ENCODE measurements around the gene P4HB.

Gene P4HB

GRCh38 chr17:81825841-81826466, 34.4 kb downstream of the P4HB start:
- DNase-seq = no peak

GRCh38 chr17:81824595-81824994, 35.7 kb downstream of the P4HB start:
- DNase-seq = no peak

GRCh38 chr17:81823820-81824550, 36.4 kb downstream of the P4HB start:
- DNase-seq = no peak

- no peak for DNase-seq
These were observed 37.1 kb downstream of the P4HB start for GRCh38 chr17:81822996-81823819.

- no peak for DNase-seq
These were observed 38.1 kb downstream of the P4HB start for GRCh38 chr17:81822312-81822637.

- DNase-seq = peak; percentile 84
These were observed 38.6 kb downstream of the P4HB start for GRCh38 chr17:81821603-81822311.

- no peak for DNase-seq
These were observed 39.2 kb downstream of the P4HB start for GRCh38 chr17:81821147-81821546.

GRCh38 chr17:81819708-81820107, 40.6 kb downstream of the P4HB start:
- DNase-seq = no peak

- DNase-seq = no peak
These were observed 42.6 kb downstream of the P4HB start for GRCh38 chr17:81817758-81818147.

GRCh38 chr17:81815646-81815986, 44.7 kb downstream of the P4HB start:
- DNase-seq = no peak

GRCh38 chr17:81814748-81815645, 45.3 kb downstream of the P4HB start:
- DNase-seq = no peak

- DNase-seq = no peak
These were observed 46.3 kb downstream of the P4HB start for GRCh38 chr17:81813861-81814683.

GRCh38 chr17:81813371-81813684, 47.0 kb downstream of the P4HB start:
- no peak for DNase-seq

GRCh38 chr17:81812571-81813370, 47.6 kb downstream of the P4HB start:
- DNase-seq = no peak

- no peak for DNase-seq
These were observed 48.4 kb downstream of the P4HB start for GRCh38 chr17:81811705-81812570.

- no peak for DNase-seq
These were observed 49.2 kb downstream of the P4HB start for GRCh38 chr17:81810892-81811704.

GRCh38 chr17:81810476-81810875, 49.9 kb downstream of the P4HB start:
- DNase-seq = no peak

- DNase-seq = no peak
These were observed 50.8 kb downstream of the P4HB start for GRCh38 chr17:81809556-81809998.
